HG03064 (cell line): ENCODE measurements around the gene MAGEA1.
"Not testable (repeated sequence)": the region's sequence is repeated elsewhere in the genome, so short reads cannot be mapped to it uniquely, and the experiment has no call there.

Experiments
- ATAC-seq: cut with Tn5 transposase; IDR thresholded peaks from one replicate; pipeline ENCODE4 v1.9.1; 2021; ENCODE audit warnings: low read depth; ENCODE audit not compliant: unreplicated experiment

The MAGEA1 gene

GRCh38 chrX:153179131-153179530 is at the start of gene MAGEA1:
TSS of gene MAGEA1 (plus strand) at chrX:153179284. CDS start at chrX:153182390, 3,106 bp downstream.
- ATAC-seq, result no peak

- not testable (repeated sequence) for ATAC-seq
Observed at GRCh38 chrX:153132924-153133323, 46.2 kb upstream of the MAGEA1 start.

GRCh38 chrX:153139074-153139473 is 40.0 kb upstream of the MAGEA1 start:
- not testable (repeated sequence) for ATAC-seq

DNA sequence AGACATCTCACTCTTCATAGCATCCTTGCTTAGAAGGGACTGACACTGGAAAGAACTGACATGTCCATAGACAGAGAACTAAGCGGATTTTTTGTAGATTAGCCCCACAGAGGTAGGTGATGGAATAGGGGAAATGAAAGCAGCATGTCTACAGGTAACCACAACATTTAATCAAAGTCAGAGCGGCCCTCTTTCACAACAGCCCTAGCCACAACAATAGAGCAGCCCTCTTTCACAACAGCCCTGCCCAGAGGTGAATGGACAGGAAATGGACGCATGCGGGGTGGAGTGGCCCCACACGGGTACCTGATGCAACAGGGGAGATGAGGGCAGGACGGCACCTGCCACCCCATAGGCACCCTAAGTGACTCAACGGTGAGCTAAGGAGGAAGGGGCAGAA is 32.8 kb upstream of the MAGEA1 start:
- ATAC-seq, result not testable (repeated sequence)

GRCh38 chrX:153153516-153153915 is 25.6 kb upstream of the MAGEA1 start:
- no peak for ATAC-seq

DNA sequence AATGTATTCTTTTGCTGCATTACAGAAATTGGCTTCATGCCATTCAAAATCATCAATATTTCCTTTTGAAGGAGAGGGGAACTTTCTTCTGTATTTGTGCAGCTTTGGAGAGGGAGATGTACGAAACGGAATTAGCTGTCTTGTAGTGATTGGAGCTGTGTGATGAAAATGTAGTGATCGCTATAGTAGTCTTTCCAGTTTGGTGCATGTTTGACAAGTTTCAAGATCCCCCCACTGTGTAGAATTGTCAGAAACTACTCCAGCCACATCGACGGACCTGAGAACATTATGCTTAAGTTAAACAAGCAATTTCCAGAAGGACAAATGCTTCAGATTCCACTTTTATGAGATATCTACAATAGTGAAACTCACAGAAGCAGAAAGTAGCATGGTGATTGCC is 21.6 kb upstream of the MAGEA1 start:
- ATAC-seq, result no peak

DNA sequence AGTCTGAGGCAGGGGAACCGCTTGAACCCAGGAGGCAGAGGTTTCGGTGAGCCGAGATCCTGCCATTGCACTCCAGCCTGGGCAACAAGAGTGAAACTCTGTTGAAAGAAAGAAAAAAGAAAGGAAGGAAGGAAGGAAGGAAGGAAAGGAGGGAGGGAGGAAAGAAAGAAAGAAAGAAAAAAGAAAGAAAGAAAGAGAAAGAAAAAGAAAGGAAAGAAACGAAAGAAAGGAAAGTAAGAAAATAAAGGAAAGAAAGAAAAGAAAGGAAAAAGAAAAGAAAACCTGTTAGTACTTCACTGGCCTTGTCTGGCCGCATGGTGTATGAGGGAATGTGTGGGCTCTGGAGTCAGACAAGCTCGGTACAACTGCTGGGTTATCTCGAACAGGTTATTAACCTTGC is 20.8 kb upstream of the MAGEA1 start:
- ATAC-seq, result no peak

GRCh38 chrX:153161952-153162351 is 17.1 kb upstream of the MAGEA1 start:
- ATAC-seq, result no peak

DNA sequence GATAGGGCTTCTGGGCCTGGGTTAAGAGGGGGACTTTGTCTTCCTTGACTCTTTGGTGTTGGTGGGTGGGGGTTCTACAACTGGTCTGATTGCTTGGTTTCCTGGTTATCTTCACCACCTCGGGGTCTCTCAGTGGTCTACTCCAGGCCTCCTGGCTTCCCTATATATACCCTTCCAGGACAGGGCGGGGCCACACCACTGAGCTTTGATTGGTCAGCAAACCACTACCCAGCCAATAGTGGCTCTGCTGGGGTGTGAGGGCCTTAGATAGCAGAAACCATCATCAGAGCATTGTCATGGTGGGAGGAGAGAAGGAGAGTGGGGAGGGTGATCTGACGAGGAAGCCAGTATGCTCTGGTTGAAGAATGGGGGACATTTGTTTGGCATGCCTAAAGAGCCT is 14.4 kb upstream of the MAGEA1 start:
- no peak for ATAC-seq

- ATAC-seq, result not testable (repeated sequence)
Observed at GRCh38 chrX:153168423-153168822, 10.7 kb upstream of the MAGEA1 start.

- ATAC-seq, result no peak
Observed at GRCh38 chrX:153181822-153182221, 2.7 kb downstream of the MAGEA1 start.

DNA sequence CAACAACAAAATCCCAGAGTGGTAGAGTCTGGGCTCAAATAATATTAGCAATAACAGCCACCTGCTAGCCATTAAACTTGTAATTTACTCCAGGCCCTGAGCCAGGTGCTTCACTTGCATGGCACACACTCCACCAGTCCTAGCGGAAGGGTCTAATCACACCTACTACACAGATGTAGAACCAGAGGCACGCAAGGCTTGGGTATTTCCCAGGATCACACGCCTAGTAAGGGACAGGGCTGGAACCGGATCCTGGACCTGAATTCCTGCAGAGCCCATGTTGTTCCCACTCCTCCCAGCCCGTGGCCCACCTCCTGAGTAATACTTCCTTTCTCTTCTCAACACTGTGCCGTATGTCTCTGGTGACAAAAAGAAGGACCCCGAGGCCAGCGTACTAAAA is 5.7 kb downstream of the MAGEA1 start:
- no peak for ATAC-seq

DNA sequence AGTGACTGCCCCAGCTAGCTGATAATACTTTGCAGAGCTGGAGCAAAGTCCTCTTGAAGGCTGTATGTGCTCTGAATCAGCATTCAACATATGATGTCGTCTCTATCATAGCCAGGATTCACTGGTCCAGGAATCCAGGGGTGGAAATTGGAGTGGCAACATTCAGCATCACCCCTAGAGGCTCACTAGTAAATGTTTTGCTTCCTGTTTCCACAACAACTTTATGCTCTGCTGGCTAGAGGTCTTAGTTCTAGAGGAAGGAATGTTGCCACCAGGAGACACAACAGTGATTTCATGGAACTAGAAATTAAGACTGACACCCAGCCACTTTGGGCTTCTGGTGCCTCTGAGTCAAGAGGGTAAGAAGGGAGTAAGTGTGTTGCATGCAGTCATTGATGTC is 11.3 kb downstream of the MAGEA1 start:
- no peak for ATAC-seq

DNA sequence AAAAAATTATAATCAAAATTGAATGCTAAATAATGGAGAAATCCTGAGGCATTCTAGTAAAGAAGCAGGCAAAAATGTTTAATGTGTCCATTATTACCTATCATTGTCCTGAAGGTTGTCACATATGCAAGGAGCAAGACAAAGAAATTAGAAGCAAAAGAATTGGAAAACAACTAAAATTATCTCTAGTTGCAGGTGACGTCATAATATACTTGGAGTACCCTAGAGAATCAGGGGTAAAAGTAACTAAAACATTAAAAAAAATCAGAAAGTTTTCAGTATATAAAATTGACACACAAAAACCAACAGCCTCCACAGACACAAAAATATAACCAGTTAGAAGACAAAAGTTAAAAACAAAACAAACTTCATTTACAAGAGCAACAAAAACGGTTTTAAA is 21.4 kb downstream of the MAGEA1 start:
- no peak for ATAC-seq

GRCh38 chrX:153206425-153207046 is 27.5 kb downstream of the MAGEA1 start:
- ATAC-seq, result no peak

DNA sequence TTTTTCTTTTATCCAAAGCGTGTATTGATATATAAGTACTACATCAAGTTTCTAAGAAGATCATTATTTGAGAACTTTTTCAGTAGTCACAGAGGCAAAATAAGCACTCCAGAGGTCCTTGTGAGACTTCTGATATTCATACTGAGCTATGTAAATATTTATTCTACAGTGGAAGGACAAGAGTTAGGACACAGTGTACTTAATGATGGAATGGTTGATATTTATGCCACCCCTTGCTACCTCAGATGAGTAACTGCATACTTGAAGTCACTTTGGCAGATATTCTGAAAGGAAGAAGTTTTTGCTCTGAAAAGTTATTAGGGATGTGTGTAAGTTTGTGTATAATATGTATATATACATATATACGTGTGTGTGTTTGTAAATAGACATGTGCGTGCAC is 30.3 kb downstream of the MAGEA1 start:
- no peak for ATAC-seq

DNA sequence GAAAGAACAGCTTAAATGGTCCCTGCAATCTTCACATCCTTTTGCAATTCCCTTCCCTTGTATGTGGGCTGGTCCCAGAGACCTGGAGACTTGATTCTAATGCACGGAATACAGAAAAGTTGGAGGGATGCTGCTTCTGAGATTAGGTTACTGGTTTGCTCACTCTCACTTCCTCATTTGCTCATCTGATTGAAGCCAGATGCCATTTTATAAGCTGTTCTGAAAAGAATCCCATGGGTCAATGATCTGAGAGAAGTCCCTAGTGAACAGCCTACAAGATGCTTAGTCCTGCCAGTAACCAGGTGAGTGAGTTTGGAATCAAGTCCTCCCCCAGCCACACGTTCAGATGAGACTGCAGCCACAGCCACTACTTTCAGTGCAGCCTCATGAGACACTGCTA is 35.9 kb downstream of the MAGEA1 start:
- no peak for ATAC-seq

- ATAC-seq, result no peak
Observed at GRCh38 chrX:153216926-153217325, 37.8 kb downstream of the MAGEA1 start.

- no peak for ATAC-seq
Observed at GRCh38 chrX:153225438-153226098, 46.5 kb downstream of the MAGEA1 start.

- no peak for ATAC-seq
Observed at GRCh38 chrX:153226344-153227185, 47.5 kb downstream of the MAGEA1 start.
